GM12878 (cell line): Measurements from ENCODE around the gene ASPM. TPM values are rescaled to one million over a fixed set of nuclear protein-coding genes. Genes with fewer than 3 reads are reported as not detected.
"Not testable (repeated sequence)": the region's sequence is repeated elsewhere in the genome, so short reads cannot be mapped to it uniquely, and the experiment has no call there.

Experiments
- ATAC-seq: fragments of 200-7000 bp; cut with Tn5 transposase; 3 replicates; pipeline ENCODE4 v1.9.1; 2020; ENCODE audit warnings: mild to moderate bottlenecking, moderate library complexity
- BruUV-seq: library from RNA; stranded (reverse); fragments of 400-500 nt; replicated peaks from 2 replicates; lab custom pipeline; 2021; lab: Mats Ljungman, UMichigan
- CTCF ChIA-PET: fragments of 300-600 bp; sonication (Branson Sonifier 250); formaldehyde crosslinking; extraction: SDS; loops from one replicate; lab custom pipeline; 2021; ENCODE audit warnings: inconsistent platforms; lab: Yijun Ruan, JAX
- POLR2A ChIA-PET: fragments of 350-600 bp; formaldehyde crosslinking; extraction: SDS; loops from one replicate; lab custom pipeline; 2021; ENCODE audit warnings: inconsistent platforms; lab: Charles Lee
- RAD21 ChIA-PET: fragments of 300-600 bp; sonication (Branson Sonifier 250); formaldehyde crosslinking; loops from one replicate; lab custom pipeline; 2023; ENCODE audit warnings: antibody characterized with exemption; ENCODE audit not compliant: unreplicated experiment; lab: Charles Lee
- SMC1A ChIA-PET: fragments of 300-600 bp; sonication (Branson Sonifier 250); formaldehyde crosslinking; loops from one replicate; lab custom pipeline; 2023; ENCODE audit not compliant: unreplicated experiment, uncharacterized antibody; lab: Charles Lee
- DNase-seq: peaks from one replicate; pipeline ENCODE4 v3.0.0-alpha.2; 2011; ENCODE audit warnings: low read depth, low spot score
- FAIRE-seq: peaks from 3 replicates; lab custom pipeline; 2011; peaks lifted over from hg19 to GRCh38; lab: Jason Lieb, UNC
- H2AFZ ChIP-seq: 2 replicates; pipeline ENCODE4 v1.6.0; 2011; ENCODE audit warnings: low read depth, low read length, control low read depth; ENCODE audit not compliant: control insufficient read depth
- H3K27ac ChIP-seq: 2 replicates; pipeline ENCODE4 v1.5.1; 2011; ENCODE audit warnings: control low read depth; ENCODE audit not compliant: control insufficient read depth, insufficient read depth
- H3K27me3 ChIP-seq, 2 experiments: replicated peaks in 1 of 2; 2 replicates each; pipeline versions ENCODE4 v1.6.0 to v1.6.1; 2011; ENCODE audit warnings: low read length in 1 of 2; ENCODE audit not compliant: control insufficient read depth in 2 of 2, insufficient read depth in 2 of 2
- H3K36me3 ChIP-seq, 2 experiments: 2 replicates each; pipeline ENCODE4 v1.5.1; 2011; ENCODE audit warnings: low read length in 1 of 2; ENCODE audit not compliant: control insufficient read depth in 2 of 2, insufficient read depth in 2 of 2
- H3K4me1 ChIP-seq: 2 replicates; pipeline ENCODE4 v1.6.1; 2011; ENCODE audit warnings: mild to moderate bottlenecking, low read length, moderate library complexity, mixed read lengths; ENCODE audit not compliant: control insufficient read depth, insufficient read depth
- H3K4me2 ChIP-seq: 2 replicates; pipeline ENCODE4 v1.6.0; 2011; ENCODE audit warnings: control low read depth; ENCODE audit not compliant: control insufficient read depth, insufficient read depth
- H3K4me3 ChIP-seq: fragments of 200-600 bp; sonication (generic); 2 replicates; pipeline ENCODE4 v1.5.1; 2016
- H3K79me2 ChIP-seq: 2 replicates; pipeline ENCODE4 v1.6.0; 2011; ENCODE audit warnings: low read length; ENCODE audit not compliant: control insufficient read depth, insufficient read depth
- H3K9ac ChIP-seq: 2 replicates; pipeline ENCODE4 v1.8.0; 2011; ENCODE audit warnings: low read length, control low read depth, mixed read lengths; ENCODE audit not compliant: control insufficient read depth, insufficient read depth
- H3K9me3 ChIP-seq: replicated peaks from 3 replicates; pipeline ENCODE4 v1.5.1; 2011; ENCODE audit warnings: mild to moderate bottlenecking, low read length; ENCODE audit not compliant: control insufficient read depth, insufficient read depth
- H4K20me1 ChIP-seq: 2 replicates; pipeline ENCODE4 v1.6.0; 2011; ENCODE audit not compliant: control insufficient read depth, insufficient read depth
- GATAD2B ChIP-seq: fragments of 450-650 bp; conservative IDR thresholded peaks from 2 replicates; pipeline ENCODE4 v1.6.1; 2017; ENCODE audit warnings: low read depth, mild to moderate bottlenecking, moderate library complexity
- IRF4 ChIP-seq: IDR thresholded peaks from 2 replicates; pipeline ENCODE4 v1.6.1; 2011; ENCODE audit warnings: low read depth, low read length
- POLR2AphosphoS2 ChIP-seq: IDR thresholded peaks from 2 replicates; pipeline ENCODE4 v1.6.1; 2011; ENCODE audit warnings: low read depth, mild to moderate bottlenecking, low read length, improper control_type of control experiment, moderate library complexity
- RAD21 ChIP-seq: IDR thresholded peaks from 2 replicates; pipeline ENCODE4 v1.6.1; 2011; ENCODE audit warnings: mild to moderate bottlenecking, low read depth, low read length, moderate library complexity; ENCODE audit not compliant: insufficient read depth
- SPI1 ChIP-seq: IDR thresholded peaks from 2 replicates; pipeline ENCODE4 v1.6.1; 2011; ENCODE audit warnings: low read depth, mild to moderate bottlenecking, low read length, moderate library complexity, borderline replicate concordance; ENCODE audit not compliant: insufficient read depth
- SUPT20H ChIP-seq: IDR thresholded peaks from 2 replicates; pipeline ENCODE4 v1.6.1; 2011; ENCODE audit warnings: low read depth, mild to moderate bottlenecking, low read length, moderate library complexity, borderline replicate concordance; ENCODE audit not compliant: control insufficient read depth
- ZSCAN29 ChIP-seq: fragments of 450-650 bp; IDR thresholded peaks from 2 replicates; pipeline ENCODE4 v1.6.1; 2017; ENCODE audit warnings: mild to moderate bottlenecking, moderate library complexity
- WGBS: methylation state at CpG from one replicate; pipeline ENCODE4 v1.1.6; 2016; ENCODE audit warnings: low lambda C conversion rate; ENCODE audit not compliant: insufficient replicate concordance, insufficient coverage; ENCODE audit errors: missing lambda C conversion rate; 5-methylcytosine and 5-hydroxymethylcytosine counted together
- in situ Hi-C: fragments of 300-500 bp; cut with MboI; formaldehyde crosslinking; loops from 9 replicates; pipeline ENCODE4 v1.14.3; 2018; ENCODE audit warnings: mixed read lengths
- intact Hi-C: fragments of 100-400 bp; cut with micrococcal nuclease; formaldehyde crosslinking; loops from one replicate; pipeline ENCODE4 v1.14.2; 2022; ENCODE audit not compliant: unreplicated experiment
- polyA plus RNA-seq, 11 experiments: library from polyadenylated mRNA; depleted of rRNA in 4 of 11; unstranded in 6 of 11; stranded (reverse) in 5 of 11; fragments of >200 nt; fragmentation: Nextera tagmentation in 4 of 11; fragmentation: Illumina TruSeq in 1 of 11; extraction: Ambion mirVana in 4 of 11; extraction: Trizol in 1 of 11; gene quantifications; 1 replicate in 1 of 11; 2 replicates in 10 of 11; pipeline versions ENCODE4 v1.2.1 to v1.2.3, GENCODE V29; 2011 to 2016; ENCODE audit warnings: inconsistent platforms in 2 of 11, missing spikeins in 2 of 11, low read depth in 1 of 11
- total RNA-seq, 4 experiments: library from RNA; depleted of rRNA in 3 of 4; stranded (reverse); fragments of >200 nt in 3 of 4; fragmentation: Illumina TruSeq in 1 of 4; extraction: Trizol in 1 of 4; gene quantifications; 2 replicates each; pipeline versions ENCODE4 v1.2.1 to v1.2.3, GENCODE V29; 2013 to 2021
- TF ChIP-seq, protein P1 (sequence below): IDR thresholded peaks from 2 replicates; pipeline ENCODE4 v1.6.1; 2012; ENCODE audit warnings: mild to moderate bottlenecking, low read depth, low read length

Gene ASPM
- total and polyA plus RNA-seq, 10 of the 15 experiments (the other 5 are each of a cell fraction or from before 2014, with no cell fraction given), result 16.2 to 54.9 (median 26.4) TPM

DNA sequence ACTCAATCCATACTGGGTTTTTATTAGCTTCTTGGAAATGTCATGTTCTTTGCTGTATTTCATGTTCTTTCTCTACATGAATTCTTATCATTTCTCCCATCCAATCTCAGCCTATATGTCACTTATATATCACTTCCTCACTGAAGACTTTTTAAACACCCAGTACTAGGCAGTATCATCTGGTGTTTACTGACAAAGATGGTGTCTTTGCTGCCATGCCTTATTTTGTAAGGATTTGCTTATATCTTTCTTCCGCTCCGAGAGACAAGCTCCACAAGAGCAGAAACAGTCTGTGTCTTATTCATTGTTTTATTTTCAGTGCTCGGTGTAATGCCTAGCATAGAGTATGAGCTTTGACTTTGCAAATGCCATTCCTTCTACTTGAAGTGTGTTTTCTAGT, 109.6 kb downstream of the ASPM start (continued):
- TF ChIP-seq, protein P1, sequence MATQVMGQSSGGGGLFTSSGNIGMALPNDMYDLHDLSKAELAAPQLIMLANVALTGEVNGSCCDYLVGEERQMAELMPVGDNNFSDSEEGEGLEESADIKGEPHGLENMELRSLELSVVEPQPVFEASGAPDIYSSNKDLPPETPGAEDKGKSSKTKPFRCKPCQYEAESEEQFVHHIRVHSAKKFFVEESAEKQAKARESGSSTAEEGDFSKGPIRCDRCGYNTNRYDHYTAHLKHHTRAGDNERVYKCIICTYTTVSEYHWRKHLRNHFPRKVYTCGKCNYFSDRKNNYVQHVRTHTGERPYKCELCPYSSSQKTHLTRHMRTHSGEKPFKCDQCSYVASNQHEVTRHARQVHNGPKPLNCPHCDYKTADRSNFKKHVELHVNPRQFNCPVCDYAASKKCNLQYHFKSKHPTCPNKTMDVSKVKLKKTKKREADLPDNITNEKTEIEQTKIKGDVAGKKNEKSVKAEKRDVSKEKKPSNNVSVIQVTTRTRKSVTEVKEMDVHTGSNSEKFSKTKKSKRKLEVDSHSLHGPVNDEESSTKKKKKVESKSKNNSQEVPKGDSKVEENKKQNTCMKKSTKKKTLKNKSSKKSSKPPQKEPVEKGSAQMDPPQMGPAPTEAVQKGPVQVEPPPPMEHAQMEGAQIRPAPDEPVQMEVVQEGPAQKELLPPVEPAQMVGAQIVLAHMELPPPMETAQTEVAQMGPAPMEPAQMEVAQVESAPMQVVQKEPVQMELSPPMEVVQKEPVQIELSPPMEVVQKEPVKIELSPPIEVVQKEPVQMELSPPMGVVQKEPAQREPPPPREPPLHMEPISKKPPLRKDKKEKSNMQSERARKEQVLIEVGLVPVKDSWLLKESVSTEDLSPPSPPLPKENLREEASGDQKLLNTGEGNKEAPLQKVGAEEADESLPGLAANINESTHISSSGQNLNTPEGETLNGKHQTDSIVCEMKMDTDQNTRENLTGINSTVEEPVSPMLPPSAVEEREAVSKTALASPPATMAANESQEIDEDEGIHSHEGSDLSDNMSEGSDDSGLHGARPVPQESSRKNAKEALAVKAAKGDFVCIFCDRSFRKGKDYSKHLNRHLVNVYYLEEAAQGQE, result no peak
- no peak for TF ChIP-seq SPI1
- TF ChIP-seq GATAD2B, result no peak
- no peak for TF ChIP-seq RAD21
- no peak for TF ChIP-seq ZSCAN29
- no peak for TF ChIP-seq IRF4
- no peak for TF ChIP-seq SUPT20H
- TF ChIP-seq POLR2AphosphoS2, result no peak

DNA sequence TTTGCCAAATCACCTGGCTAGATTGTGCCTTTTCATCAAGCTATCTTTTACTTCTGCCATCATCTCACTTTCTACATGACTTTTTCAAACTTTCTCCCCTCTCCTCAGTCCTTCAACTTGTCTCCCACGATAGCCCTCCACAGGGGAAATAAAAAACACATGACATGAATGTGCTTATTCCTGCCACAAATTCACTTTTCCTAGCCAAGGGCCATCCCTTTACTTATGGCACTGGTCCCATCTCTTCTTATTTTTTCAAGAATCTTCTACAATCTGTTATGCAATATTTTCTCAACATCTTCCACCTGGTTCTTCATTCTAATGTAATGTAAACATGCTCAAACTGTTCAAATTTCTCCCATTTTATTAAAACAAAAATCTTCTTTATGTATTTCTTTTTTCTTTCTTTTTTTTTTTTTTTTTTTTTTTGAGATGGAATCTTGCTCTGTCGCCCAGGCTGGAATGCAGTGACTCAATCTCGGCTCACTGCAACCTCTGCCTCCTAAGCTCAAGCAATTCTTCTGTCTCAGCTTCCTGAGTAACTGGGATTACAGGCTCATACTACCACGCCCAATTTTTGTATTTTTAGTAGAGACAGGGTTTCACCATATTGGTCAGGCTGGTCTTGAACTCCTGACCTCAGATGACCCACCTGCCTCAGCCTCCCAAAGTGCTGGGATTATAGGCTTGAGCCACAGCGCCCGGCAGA, 111.7 kb downstream of the ASPM start:
- H3K79me2 ChIP-seq, H3K9me3 ChIP-seq, FAIRE-seq, SMC1A ChIA-PET, H3K9ac ChIP-seq, POLR2A ChIA-PET, H3K4me1 ChIP-seq, DNase-seq, BruUV-seq, CTCF ChIA-PET, ATAC-seq, RAD21 ChIA-PET, H3K36me3 ChIP-seq, in situ Hi-C loops, H2AFZ ChIP-seq, H3K4me2 ChIP-seq, H4K20me1 ChIP-seq, H3K27me3 ChIP-seq, H3K4me3 ChIP-seq, H3K27ac ChIP-seq, intact Hi-C loops: not testable (repeated sequence)
- WGBS, result 18% methylated on average over 6 of the region's 6 CpGs

Other genes starting within 250 kb of the ASPM start
- gene CFHR2, start 202.9 kb downstream of the ASPM start, total RNA-seq (2014; rRNA removed), result not detected in 2 replicates
- gene CFHR2, start 202.9 kb downstream of the ASPM start, total RNA-seq (2014; rRNA removed; fragmentation: Illumina TruSeq; extraction: Trizol), result not detected in 2 replicates
- not detected in 2 replicates for gene CFHR2, start 202.9 kb downstream of the ASPM start, total RNA-seq (2021)
- not detected in 2 replicates for gene CFHR2, start 202.9 kb downstream of the ASPM start, polyA plus RNA-seq (2011; rRNA removed)
- gene CFHR2, start 202.9 kb downstream of the ASPM start, polyA plus RNA-seq (2014; fragmentation: Illumina TruSeq; extraction: Trizol), result not detected in 2 replicates
- gene CFHR2, start 202.9 kb downstream of the ASPM start, polyA plus RNA-seq (2014; fragmentation: Nextera tagmentation; extraction: Ambion mirVana), result not detected
- gene CFHR2, start 202.9 kb downstream of the ASPM start, polyA plus RNA-seq (2014; rRNA removed), result not detected in 2 replicates
- gene CFHR2, start 202.9 kb downstream of the ASPM start, polyA plus RNA-seq (2016; fragmentation: Nextera tagmentation; extraction: Ambion mirVana), result not detected
- not detected in 2 replicates for gene CFHR5, start 169.1 kb downstream of the ASPM start, total RNA-seq (2014; rRNA removed)
- gene CFHR5, start 169.1 kb downstream of the ASPM start, total RNA-seq (2014; rRNA removed; fragmentation: Illumina TruSeq; extraction: Trizol), result not detected in 2 replicates
- gene CFHR5, start 169.1 kb downstream of the ASPM start, total RNA-seq (2021), result not detected in 2 replicates
- not detected in 2 replicates for gene CFHR5, start 169.1 kb downstream of the ASPM start, polyA plus RNA-seq (2011; rRNA removed)
- gene CFHR5, start 169.1 kb downstream of the ASPM start, polyA plus RNA-seq (2014; fragmentation: Illumina TruSeq; extraction: Trizol), result not detected in 2 replicates
- not detected for gene CFHR5, start 169.1 kb downstream of the ASPM start, polyA plus RNA-seq (2014; fragmentation: Nextera tagmentation; extraction: Ambion mirVana)
- gene CFHR5, start 169.1 kb downstream of the ASPM start, polyA plus RNA-seq (2014; rRNA removed), result not detected in 2 replicates
- gene CFHR5, start 169.1 kb downstream of the ASPM start, polyA plus RNA-seq (2016; fragmentation: Nextera tagmentation; extraction: Ambion mirVana), result not detected
- gene F13B, start 79.4 kb downstream of the ASPM start, total RNA-seq (2014; rRNA removed), result not detected in 2 replicates
- gene F13B, start 79.4 kb downstream of the ASPM start, total RNA-seq (2014; rRNA removed; fragmentation: Illumina TruSeq; extraction: Trizol), result not detected in 2 replicates
- gene F13B, start 79.4 kb downstream of the ASPM start, total RNA-seq (2021), result not detected in 2 replicates
- gene F13B, start 79.4 kb downstream of the ASPM start, polyA plus RNA-seq (2011; rRNA removed), result 0.10 TPM in 1 of 2 replicates, not detected in the other
- not detected in 2 replicates for gene F13B, start 79.4 kb downstream of the ASPM start, polyA plus RNA-seq (2014; fragmentation: Illumina TruSeq; extraction: Trizol)
- under 1 TPM in 1 of 2 experiments, not detected in 1; 0.06 TPM for gene F13B, start 79.4 kb downstream of the ASPM start, polyA plus RNA-seq (2014; fragmentation: Nextera tagmentation; extraction: Ambion mirVana)
- gene F13B, start 79.4 kb downstream of the ASPM start, polyA plus RNA-seq (2014; rRNA removed), result not detected in 2 replicates
- gene F13B, start 79.4 kb downstream of the ASPM start, polyA plus RNA-seq (2016; fragmentation: Nextera tagmentation; extraction: Ambion mirVana), result not detected
- gene ZBTB41, start 54.6 kb upstream of the ASPM start, total RNA-seq (2014; rRNA removed), result 2.5 and 3.4 TPM in 2 replicates
- 4.2 and 4.8 TPM in 2 replicates for gene ZBTB41, start 54.6 kb upstream of the ASPM start, total RNA-seq (2014; rRNA removed; fragmentation: Illumina TruSeq; extraction: Trizol)
- gene ZBTB41, start 54.6 kb upstream of the ASPM start, total RNA-seq (2021), result 3.7 and 3.9 TPM in 2 replicates
- 4.2 and 7.7 TPM in 2 replicates for gene ZBTB41, start 54.6 kb upstream of the ASPM start, polyA plus RNA-seq (2011; rRNA removed)
- gene ZBTB41, start 54.6 kb upstream of the ASPM start, polyA plus RNA-seq (2014; fragmentation: Illumina TruSeq; extraction: Trizol), result 2.5 and 3.7 TPM in 2 replicates
- gene ZBTB41, start 54.6 kb upstream of the ASPM start, polyA plus RNA-seq (2014; fragmentation: Nextera tagmentation; extraction: Ambion mirVana), result 1 to 10 TPM in 1 of 2 experiments, under 1 TPM in 1; 0.91 to 1.2 TPM
- gene ZBTB41, start 54.6 kb upstream of the ASPM start, polyA plus RNA-seq (2014; rRNA removed), result 1.2 TPM in 2 replicates
- 1 to 10 TPM; 2.0 to 2.2 TPM for gene ZBTB41, start 54.6 kb upstream of the ASPM start, polyA plus RNA-seq (2016; fragmentation: Nextera tagmentation; extraction: Ambion mirVana)
- gene CRB1, start 121.6 kb upstream of the ASPM start, total RNA-seq (2014; rRNA removed), result 0.06 TPM in 1 of 2 replicates, not detected in the other
- gene CRB1, start 121.6 kb upstream of the ASPM start, total RNA-seq (2014; rRNA removed; fragmentation: Illumina TruSeq; extraction: Trizol), result not detected in 2 replicates
- gene CRB1, start 121.6 kb upstream of the ASPM start, total RNA-seq (2021), result not detected in 2 replicates
- gene CRB1, start 121.6 kb upstream of the ASPM start, polyA plus RNA-seq (2011; rRNA removed), result 0.10 and 0.16 TPM in 2 replicates
- gene CRB1, start 121.6 kb upstream of the ASPM start, polyA plus RNA-seq (2014; fragmentation: Illumina TruSeq; extraction: Trizol), result 0.06 TPM in 1 of 2 replicates, not detected in the other
- gene CRB1, start 121.6 kb upstream of the ASPM start, polyA plus RNA-seq (2014; fragmentation: Nextera tagmentation; extraction: Ambion mirVana), result not detected
- gene CRB1, start 121.6 kb upstream of the ASPM start, polyA plus RNA-seq (2014; rRNA removed), result 0.06 TPM in 1 of 2 replicates, not detected in the other
- not detected for gene CRB1, start 121.6 kb upstream of the ASPM start, polyA plus RNA-seq (2016; fragmentation: Nextera tagmentation; extraction: Ambion mirVana)